Measurements from ENCODE around the gene RBBP8NL.

Gene RBBP8NL

DNA sequence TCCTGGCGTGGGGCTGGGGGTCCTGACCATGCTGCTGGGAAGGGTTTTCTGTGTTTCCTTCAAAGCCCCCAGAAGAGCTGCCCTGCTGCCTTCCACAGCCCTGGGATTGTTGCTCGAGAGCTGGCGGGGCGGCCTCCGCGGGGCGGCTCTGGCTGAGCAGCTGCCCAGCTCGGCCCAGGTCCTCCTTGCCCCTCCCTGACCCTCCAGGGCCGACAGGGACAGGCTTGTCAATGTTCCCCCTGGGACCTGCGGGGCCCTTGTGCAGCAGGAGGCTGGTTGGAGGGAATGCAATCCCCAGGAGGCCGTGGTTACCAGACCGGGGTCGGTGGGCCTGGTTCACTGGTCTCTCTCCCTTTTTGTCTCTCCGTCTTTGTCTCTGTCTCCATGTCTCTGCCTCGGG, 28.6 kb upstream of the RBBP8NL start:
- no peak overlapping the region for H3K4me3 ChIP-seq (ENCODE audit: low read depth, low read length)
- TF ChIP-seq, protein P1, sequence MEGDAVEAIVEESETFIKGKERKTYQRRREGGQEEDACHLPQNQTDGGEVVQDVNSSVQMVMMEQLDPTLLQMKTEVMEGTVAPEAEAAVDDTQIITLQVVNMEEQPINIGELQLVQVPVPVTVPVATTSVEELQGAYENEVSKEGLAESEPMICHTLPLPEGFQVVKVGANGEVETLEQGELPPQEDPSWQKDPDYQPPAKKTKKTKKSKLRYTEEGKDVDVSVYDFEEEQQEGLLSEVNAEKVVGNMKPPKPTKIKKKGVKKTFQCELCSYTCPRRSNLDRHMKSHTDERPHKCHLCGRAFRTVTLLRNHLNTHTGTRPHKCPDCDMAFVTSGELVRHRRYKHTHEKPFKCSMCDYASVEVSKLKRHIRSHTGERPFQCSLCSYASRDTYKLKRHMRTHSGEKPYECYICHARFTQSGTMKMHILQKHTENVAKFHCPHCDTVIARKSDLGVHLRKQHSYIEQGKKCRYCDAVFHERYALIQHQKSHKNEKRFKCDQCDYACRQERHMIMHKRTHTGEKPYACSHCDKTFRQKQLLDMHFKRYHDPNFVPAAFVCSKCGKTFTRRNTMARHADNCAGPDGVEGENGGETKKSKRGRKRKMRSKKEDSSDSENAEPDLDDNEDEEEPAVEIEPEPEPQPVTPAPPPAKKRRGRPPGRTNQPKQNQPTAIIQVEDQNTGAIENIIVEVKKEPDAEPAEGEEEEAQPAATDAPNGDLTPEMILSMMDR (IDR thresholded peaks at IDR 0.05; ENCODE audit: borderline replicate concordance, insufficient read depth, low read depth, low read length) = no peak

DNA sequence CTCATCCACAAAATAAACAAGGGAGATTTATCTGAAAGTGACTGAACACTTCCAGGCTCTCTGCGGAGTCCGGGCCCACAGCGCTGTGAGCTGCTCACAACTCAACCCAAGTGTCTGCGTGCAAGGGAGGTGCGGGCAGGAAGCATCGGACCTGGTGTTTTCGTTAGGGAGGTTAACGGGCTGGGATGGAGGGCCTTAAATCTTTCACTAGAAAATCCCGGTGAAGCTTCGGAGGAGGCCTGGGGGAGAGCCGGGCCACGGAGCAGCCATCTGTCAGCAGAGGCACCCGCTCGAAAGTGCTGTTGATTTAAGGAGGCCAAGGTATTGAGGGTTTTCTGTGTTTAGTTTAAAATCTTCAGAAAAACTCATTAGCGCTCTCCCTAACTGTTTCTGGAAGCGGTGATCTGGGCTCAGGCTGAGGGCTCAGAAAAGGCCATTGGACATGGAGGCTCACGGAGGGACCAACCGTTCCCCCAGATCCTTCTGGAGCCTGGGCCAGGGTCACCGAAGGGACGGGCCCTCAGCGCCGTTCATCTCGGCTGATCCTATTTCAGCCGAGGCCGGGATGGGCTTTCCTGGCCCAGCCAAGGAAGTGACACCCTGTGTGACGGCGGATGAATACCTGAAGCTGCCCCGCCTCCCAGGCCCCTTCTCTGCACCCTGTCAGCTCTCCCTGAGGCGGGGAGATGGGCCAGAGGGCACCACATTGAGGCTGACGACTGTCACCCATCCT, 27.7 kb upstream of the RBBP8NL start:
- TF ChIP-seq, protein P1 (IDR thresholded peaks at IDR 0.05; ENCODE audit: borderline replicate concordance, insufficient read depth, low read depth, low read length) = no peak
- H3K4me3 ChIP-seq (ENCODE audit: low read depth, low read length) = no peak overlapping the region

DNA sequence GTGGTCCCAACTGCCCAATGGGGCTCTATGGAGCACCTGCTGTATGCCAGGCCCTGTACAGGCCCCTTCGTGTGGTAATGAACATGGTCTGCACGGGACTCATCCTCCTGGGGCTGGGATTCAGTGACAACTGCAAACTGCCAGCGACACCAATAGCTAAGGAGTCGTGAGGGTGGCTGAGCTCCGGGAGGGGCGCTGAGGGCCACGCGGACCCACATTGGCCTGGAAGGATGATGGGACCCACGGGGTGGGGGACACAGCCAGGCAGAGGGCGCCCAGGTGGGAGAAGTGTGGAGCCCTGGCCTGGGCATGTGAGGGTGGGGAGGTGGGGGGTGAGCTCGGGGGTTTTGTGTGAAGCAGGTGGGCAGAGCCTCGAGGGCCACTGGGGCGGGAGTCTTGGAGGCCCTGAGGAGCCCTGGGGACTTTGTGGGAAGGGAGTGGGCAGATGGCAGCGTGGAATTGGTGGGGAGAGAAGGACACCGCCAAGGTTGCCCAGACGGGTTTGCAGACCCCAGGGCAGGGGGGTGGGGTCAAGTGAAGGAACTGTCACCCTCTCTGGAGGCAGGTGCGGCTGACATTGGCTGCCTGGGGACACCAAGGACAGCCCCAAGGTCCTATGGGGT, 26.0 kb upstream of the RBBP8NL start:
- TF ChIP-seq, protein P1 (IDR thresholded peaks at IDR 0.05; ENCODE audit: borderline replicate concordance, insufficient read depth, low read depth, low read length) = no peak
- no peak overlapping the region for H3K4me3 ChIP-seq (ENCODE audit: low read depth, low read length)

DNA sequence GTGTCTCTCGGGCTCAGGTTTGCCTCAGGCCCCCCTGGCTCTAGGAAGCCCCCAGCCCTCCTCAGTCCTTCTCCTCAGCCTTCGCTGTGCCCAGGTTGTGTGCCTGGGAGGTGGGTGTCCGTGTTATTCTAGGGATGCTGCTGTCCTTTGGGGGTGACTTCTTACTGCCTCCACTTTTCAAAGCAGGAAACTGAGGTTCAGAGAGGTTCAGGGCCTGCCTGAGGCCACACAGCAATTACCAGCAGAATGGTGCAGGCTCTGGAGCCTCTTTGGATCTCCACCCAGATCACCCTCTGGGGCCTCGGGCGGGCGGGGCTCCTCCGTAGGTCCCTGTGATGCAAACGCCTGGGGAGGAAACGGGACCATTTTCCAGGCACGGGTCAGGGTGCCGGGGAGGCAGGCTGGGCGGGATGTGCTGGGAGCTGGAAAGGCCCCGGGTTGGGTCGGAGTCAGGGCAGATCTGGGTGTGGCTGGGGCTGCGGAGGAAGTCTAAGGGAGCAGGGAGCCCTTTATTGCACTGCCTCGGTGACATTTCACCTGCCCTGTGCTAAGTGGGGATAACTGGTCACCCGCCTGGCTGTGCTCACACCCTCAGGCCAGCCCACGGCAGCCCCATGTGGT, 25.2 kb upstream of the RBBP8NL start:
- no peak overlapping the region for H3K4me3 ChIP-seq (ENCODE audit: low read depth, low read length)
- TF ChIP-seq, protein P1 (IDR thresholded peaks at IDR 0.05; ENCODE audit: borderline replicate concordance, insufficient read depth, low read depth, low read length) = no peak

DNA sequence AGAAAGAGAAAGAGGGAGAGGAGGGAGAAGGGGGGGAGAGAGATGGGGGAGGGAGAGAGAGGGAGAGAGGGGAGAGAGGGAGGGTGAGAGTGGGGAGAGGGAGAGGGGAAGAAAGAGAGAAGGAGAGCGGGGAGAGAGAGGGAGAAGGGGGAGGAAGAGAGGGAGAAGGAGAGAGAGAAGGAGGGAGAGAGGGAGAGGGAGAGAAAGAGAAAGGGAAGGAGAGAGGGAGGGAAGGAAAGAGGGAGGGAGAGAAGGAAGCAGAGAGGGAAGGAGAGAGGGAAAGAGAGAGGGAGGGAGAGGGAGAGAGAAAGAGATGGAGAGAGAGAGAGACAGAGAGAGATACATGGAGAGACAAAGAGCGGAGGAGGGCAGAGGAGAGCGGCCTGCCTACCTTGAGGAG, 24.6 kb upstream of the RBBP8NL start:
- H3K4me3 ChIP-seq (ENCODE audit: low read depth, low read length) = no peak overlapping the region
- TF ChIP-seq, protein P1 (IDR thresholded peaks at IDR 0.05; ENCODE audit: borderline replicate concordance, insufficient read depth, low read depth, low read length) = no peak

DNA sequence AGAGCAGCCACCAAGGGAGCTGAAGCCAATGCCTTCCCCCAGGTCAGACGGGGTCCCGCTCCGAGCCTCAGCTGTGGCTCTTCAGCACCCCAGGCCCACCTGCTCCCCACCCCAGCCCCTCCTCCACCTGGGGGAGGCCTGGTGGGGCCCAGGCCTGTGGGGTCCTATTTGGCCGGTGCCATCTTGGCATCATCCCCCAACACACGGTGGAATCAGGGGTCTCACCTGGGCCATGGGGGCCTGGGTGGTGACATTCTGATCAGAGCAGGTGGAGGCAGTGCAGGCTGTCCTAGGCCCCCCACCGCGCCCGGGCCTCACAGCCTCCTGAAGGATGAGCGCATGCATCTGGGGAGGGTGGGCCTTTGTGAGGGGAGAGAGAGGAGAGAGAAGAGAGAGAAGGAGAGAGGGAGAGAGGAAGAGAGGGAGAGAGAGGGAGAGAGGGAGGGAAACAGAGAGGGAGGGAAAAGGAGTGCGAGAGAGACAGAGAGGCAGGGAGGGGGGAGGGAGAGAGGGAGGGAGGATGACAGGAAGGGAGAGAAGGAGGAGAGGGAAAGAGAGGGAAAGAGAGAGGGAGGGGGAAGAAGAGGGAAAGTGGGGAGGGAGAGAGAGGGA, 23.9 kb upstream of the RBBP8NL start:
- TF ChIP-seq, protein P1 (IDR thresholded peaks at IDR 0.05; ENCODE audit: borderline replicate concordance, insufficient read depth, low read depth, low read length) = no peak
- H3K4me3 ChIP-seq (ENCODE audit: low read depth, low read length) = no peak overlapping the region

Measured in GM12875 (cell line).